Raji (cell line): Measurements from ENCODE around the gene NADK.

ENCODE experiments used
- POLR2A ChIP-seq: IDR thresholded peaks from 2 replicates; pipeline ENCODE4 v1.6.1; 2011; ENCODE audit warnings: low read depth, low read length, control low read depth; ENCODE audit not compliant: insufficient read depth

NADK gene

GRCh38 chr1:1777583-1777899 is 729 bp downstream of the NADK start:
- TF ChIP-seq POLR2A: no peak

GRCh38 chr1:1776672-1777582 is 1.3 kb downstream of the NADK start:
- no peak for TF ChIP-seq POLR2A

- 0 out of 2 replicates have a peak, but pooled peaks have one; percentile 21 for TF ChIP-seq POLR2A
Measured at GRCh38 chr1:1775327-1776226, 2.7 kb downstream of the NADK start.

GRCh38 chr1:1773874-1774273 is 4.4 kb downstream of the NADK start:
- no peak for TF ChIP-seq POLR2A

GRCh38 chr1:1771096-1771495 is 7.2 kb downstream of the NADK start:
- no peak for TF ChIP-seq POLR2A

- no peak for TF ChIP-seq POLR2A
Measured at GRCh38 chr1:1770102-1770501, 8.2 kb downstream of the NADK start.

GRCh38 chr1:1768249-1768992 is 9.8 kb downstream of the NADK start:
- no peak for TF ChIP-seq POLR2A

- no peak for TF ChIP-seq POLR2A
Measured at GRCh38 chr1:1764876-1765470, 13.3 kb downstream of the NADK start.

GRCh38 chr1:1763657-1764621 is 14.3 kb downstream of the NADK start:
- TF ChIP-seq POLR2A: no peak

GRCh38 chr1:1761504-1762376 is 16.5 kb downstream of the NADK start:
- no peak for TF ChIP-seq POLR2A

GRCh38 chr1:1760715-1761114 is 17.6 kb downstream of the NADK start:
- TF ChIP-seq POLR2A: no peak

GRCh38 chr1:1760345-1760650 is 18.0 kb downstream of the NADK start:
- TF ChIP-seq POLR2A: no peak

- TF ChIP-seq POLR2A: no peak
Measured at GRCh38 chr1:1759456-1760344, 18.6 kb downstream of the NADK start.
